Hepatocyte (in vitro differentiated cells): ENCODE data around the gene TRIM36. TPM values are rescaled to one million over a fixed set of nuclear protein-coding genes. Genes with fewer than 3 reads are reported as not detected.

Experiments used
- DNase-seq: peaks from one replicate; pipeline ENCODE4 v3.0.0-alpha.2; 2016; ENCODE audit warnings: low spot score
- H2AFZ ChIP-seq: fragments of 200-600 bp; sonication (generic); 2 replicates; pipeline ENCODE4 v1.6.0; 2016; ENCODE audit warnings: antibody characterized with exemption, mild to moderate bottlenecking
- H3K27ac ChIP-seq: fragments of 200-600 bp; sonication (generic); 2 replicates; pipeline ENCODE4 v1.5.1; 2016; ENCODE audit warnings: mild to moderate bottlenecking
- H3K27me3 ChIP-seq: fragments of 200-600 bp; sonication (generic); 2 replicates; pipeline ENCODE4 v1.6.1; 2016
- H3K36me3 ChIP-seq: fragments of 200-600 bp; sonication (generic); replicated peaks from 2 replicates; pipeline ENCODE4 v1.5.1; 2016; ENCODE audit warnings: low read depth; ENCODE audit not compliant: insufficient read depth
- H3K4me1 ChIP-seq: fragments of 200-600 bp; sonication (generic); 2 replicates; pipeline ENCODE4 v1.5.1; 2016; ENCODE audit warnings: mild to moderate bottlenecking, moderate library complexity; ENCODE audit not compliant: insufficient read depth
- H3K4me2 ChIP-seq: fragments of 200-600 bp; sonication (generic); 2 replicates; pipeline ENCODE4 v1.6.0; 2016
- H3K4me3 ChIP-seq: fragments of 200-600 bp; sonication (generic); 2 replicates; pipeline ENCODE4 v1.5.1; 2016; ENCODE audit warnings: mild to moderate bottlenecking
- H3K79me2 ChIP-seq: fragments of 200-600 bp; sonication (generic); 2 replicates; pipeline ENCODE4 v1.6.0; 2017; ENCODE audit warnings: mild to moderate bottlenecking
- H3K9me2 ChIP-seq: fragments of 200-600 bp; sonication (generic); replicated peaks from 2 replicates; pipeline ENCODE4 v1.6.0; 2017; ENCODE audit warnings: mild to moderate bottlenecking; ENCODE audit not compliant: insufficient read depth
- H3K9me3 ChIP-seq: fragments of 200-600 bp; sonication (generic); 2 replicates; pipeline ENCODE4 v1.5.1; 2016; ENCODE audit warnings: low read depth, mild to moderate bottlenecking
- H4K20me1 ChIP-seq: fragments of 200-600 bp; sonication (generic); 2 replicates; pipeline ENCODE4 v1.6.0; 2016; ENCODE audit warnings: mild to moderate bottlenecking; ENCODE audit not compliant: insufficient read depth, poor library complexity, severe bottlenecking
- CTCF ChIP-seq: fragments of 200-600 bp; sonication (generic); IDR thresholded peaks from 2 replicates; pipeline ENCODE4 v1.5.1; 2016; ENCODE audit warnings: antibody characterized with exemption, mild to moderate bottlenecking; ENCODE audit not compliant: poor library complexity
- EZH2 ChIP-seq: fragments of 200-600 bp; sonication (generic); IDR thresholded peaks from 2 replicates; pipeline ENCODE4 v1.6.1; 2016; ENCODE audit warnings: antibody characterized with exemption, mild to moderate bottlenecking, borderline replicate concordance
- EZH2phosphoT487 ChIP-seq: fragments of 200-600 bp; sonication (generic); IDR thresholded peaks from one replicate; pipeline ENCODE4 v1.6.1; 2018; ENCODE audit warnings: antibody characterized with exemption, mild to moderate bottlenecking, low read depth, moderate library complexity; ENCODE audit not compliant: unreplicated experiment, severe bottlenecking
- WGBS: methylation state at CpG from one replicate; pipeline ENCODE4 v1.1.6; 2016; ENCODE audit warnings: low lambda C conversion rate; ENCODE audit errors: missing lambda C conversion rate; 5-methylcytosine and 5-hydroxymethylcytosine counted together
- polyA plus RNA-seq: library from polyadenylated mRNA; unstranded; fragments of >200 nt; fragmentation: Nextera tagmentation; extraction: Ambion mirVana; gene quantifications from 2 replicates; pipeline ENCODE4 v1.2.1, GENCODE V29; 2016
- total RNA-seq: library from RNA; depleted of rRNA; stranded (reverse); fragments of >200 nt; gene quantifications from 2 replicates; pipeline ENCODE4 v1.2.3, GENCODE V29; 2014

Gene TRIM36
- total and polyA plus RNA-seq, 2 experiments from 2014 or later = 1.3 to 3.1 TPM

- peak; percentile 63 for DNase-seq
- Histone ChIP-seq H3K36me3 (no peaks in the 10 kb centered on the region), H3K27me3 (no peaks in the 10 kb centered on the region), H3K4me2 (no peak overlapping the region), H4K20me1 (no peaks in the 10 kb centered on the region), H3K9me2 (no peaks in the 10 kb centered on the region), H3K27ac (no peak overlapping the region), H2AFZ (no peak overlapping the region), H3K79me2 (no peaks in the 10 kb centered on the region), H3K9me3 (no peaks in the 10 kb centered on the region), H3K4me1 (no peaks in the 10 kb centered on the region), H3K4me3 (no peak overlapping the region)
- WGBS = 2% methylated on average over 2 of the region's 2 CpGs
- TF ChIP-seq CTCF (peak; percentile 74), EZH2phosphoT487 (no peak)
These were observed 71.5 kb downstream of the TRIM36 start for GRCh38 chr5:115098041-115098702.

- no peak overlapping the region for H3K4me2 ChIP-seq
- H3K4me1 ChIP-seq = no peaks in the 10 kb centered on the region
- DNase-seq = no peak
- no peaks in the 10 kb centered on the region for H3K79me2 ChIP-seq
- 83% methylated on average over 2 of the region's 2 CpGs for WGBS
- H3K27ac ChIP-seq = no peak overlapping the region
- H3K36me3 ChIP-seq = no peaks in the 10 kb centered on the region
- H4K20me1 ChIP-seq = no peaks in the 10 kb centered on the region
- no peak overlapping the region for H2AFZ ChIP-seq
- H3K9me2 ChIP-seq = no peaks in the 10 kb centered on the region
- no peaks in the 10 kb centered on the region for H3K9me3 ChIP-seq
- H3K27me3 ChIP-seq = no peaks in the 10 kb centered on the region
- H3K4me3 ChIP-seq = no peak overlapping the region
- TF ChIP-seq EZH2phosphoT487 (no peak), CTCF (no peak), EZH2 (no peak)
These were observed 72.5 kb downstream of the TRIM36 start for GRCh38 chr5:115097236-115097635.

GRCh38 chr5:115096034-115096769, 73.5 kb downstream of the TRIM36 start:
- no peak for TF ChIP-seq CTCF
- TF ChIP-seq EZH2phosphoT487 = no peak
- no peak for TF ChIP-seq EZH2
- H2AFZ ChIP-seq = no peak overlapping the region

More at GRCh38 chr5:115096034-115096769, 73.5 kb downstream of the TRIM36 start:
- no peak for DNase-seq
- H3K9me3 ChIP-seq = no peaks in the 10 kb centered on the region
- no peaks in the 10 kb centered on the region for H3K4me1 ChIP-seq
- 62% methylated on average over 7 of the region's 7 CpGs for WGBS
- H3K36me3 ChIP-seq = no peaks in the 10 kb centered on the region
- no peak overlapping the region for H3K4me3 ChIP-seq
- no peaks in the 10 kb centered on the region for H3K79me2 ChIP-seq
- H3K9me2 ChIP-seq = no peaks in the 10 kb centered on the region
- H3K4me2 ChIP-seq = no peak overlapping the region
- H3K27me3 ChIP-seq = no peaks in the 10 kb centered on the region
- H3K27ac ChIP-seq = no peak overlapping the region
- H4K20me1 ChIP-seq = no peaks in the 10 kb centered on the region
